Measurements from ENCODE around the gene AP2S1. TPM values are rescaled to one million over a fixed set of nuclear protein-coding genes. Genes with fewer than 3 reads are reported as not detected.
"Not testable (repeated sequence)": the region's sequence is repeated elsewhere in the genome, so short reads cannot be mapped to it uniquely, and the experiment has no call there.

AP2S1 gene
- total and polyA plus RNA-seq, 5 donors from 2014 or later = 41.5 to 90.1 (median 65.5) TPM

DNA sequence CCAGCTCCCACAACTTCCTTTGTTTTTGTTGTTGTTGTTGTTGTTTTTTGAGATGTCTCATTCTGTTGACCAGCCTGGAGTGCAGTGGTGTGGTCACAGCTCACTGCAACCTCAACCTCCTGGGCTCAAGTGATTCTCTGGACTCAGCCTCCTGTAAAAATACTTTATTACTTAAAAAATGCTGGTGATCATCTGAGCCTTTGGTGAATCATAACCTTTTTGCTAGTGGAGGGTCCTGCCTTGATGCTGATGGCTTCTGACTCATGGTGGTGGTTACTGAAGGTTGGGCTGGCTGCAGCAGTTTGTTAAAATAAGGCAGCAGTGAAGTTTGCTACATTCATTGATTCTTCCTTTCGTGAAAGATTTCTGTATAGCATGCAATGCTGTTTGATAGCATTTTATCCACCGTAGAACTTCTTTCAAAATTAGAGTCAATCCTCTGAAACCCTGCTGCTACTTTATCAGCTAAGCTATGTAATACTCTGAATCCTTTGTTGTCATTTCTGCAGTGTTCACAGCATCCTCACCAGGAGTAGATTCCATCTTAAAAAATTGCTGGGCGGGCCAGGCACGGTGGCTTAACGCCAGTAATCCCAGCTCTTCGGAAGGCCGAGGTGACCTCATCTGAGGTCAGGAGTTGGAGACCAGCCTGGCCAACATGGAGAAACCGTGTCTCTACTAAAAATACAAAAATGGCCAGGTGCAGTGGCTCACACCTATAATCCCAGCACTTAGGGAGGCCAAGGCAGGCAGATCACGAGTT is 28.1 kb upstream of the AP2S1 start:
- Histone ChIP-seq H3K4me1 (ENCODE audit: control insufficient read depth, insufficient read depth, low read length, poor library complexity, severe bottlenecking) (no peaks in the 10 kb centered on the region), H3K36me3 (ENCODE audit: control insufficient read depth, insufficient read depth, low read length) (no peaks in the 10 kb centered on the region), H3K9me3 (ENCODE audit: control insufficient read depth in 2 of 2, low read length in 2 of 2) (no peaks in the 10 kb centered on the region), H3K27ac (ENCODE audit: insufficient read depth, low read length, poor library complexity, severe bottlenecking) (no peak overlapping the region), H3K4me3 (ENCODE audit: low read depth, low read length) (no peak overlapping the region), H3K27me3 (ENCODE audit: control insufficient read depth, insufficient read depth, low read length) (no peaks in the 10 kb centered on the region)
- Mint-ChIP-seq H3K36me3 (no peaks in the 10 kb centered on the region), H3K4me3 (no peak overlapping the region), H3K27ac (peak overlapping the region in 1 of 3 donors; percentile 42), H3K4me1 (peaks cover 7 to 20% (median 18%) of the 10 kb centered on the region in 4 donors), H3K9me3 (no peaks in the 10 kb centered on the region), H3K27me3 (no peaks in the 10 kb centered on the region)
- DNase-seq (no peak), ATAC-seq (ENCODE audit: low read depth in 2 of 2) (no peak)

GRCh38 chr19:46875657-46876056 is 25.0 kb upstream of the AP2S1 start:
- no peaks in the 10 kb centered on the region for H3K9me3 ChIP-seq (ENCODE audit: control insufficient read depth in 2 of 2, low read length in 2 of 2)
- peaks cover 5 to 9% (median 6%) of the 10 kb centered on the region in 4 donors for H3K4me1 Mint-ChIP-seq
- no peaks in the 10 kb centered on the region for H3K27me3 Mint-ChIP-seq
- H3K4me3 ChIP-seq (ENCODE audit: low read depth, low read length) = no peak overlapping the region
- ATAC-seq (ENCODE audit: low read depth in 2 of 2) = no peak
- H3K4me3 Mint-ChIP-seq = peak overlapping the region in 1 of 4 donors; percentile 73
- no peaks in the 10 kb centered on the region for H3K27me3 ChIP-seq (ENCODE audit: control insufficient read depth, insufficient read depth, low read length)
- no peaks in the 10 kb centered on the region for H3K4me1 ChIP-seq (ENCODE audit: control insufficient read depth, insufficient read depth, low read length, poor library complexity, severe bottlenecking)
- no peak overlapping the region for H3K27ac ChIP-seq (ENCODE audit: insufficient read depth, low read length, poor library complexity, severe bottlenecking)
- no peaks in the 10 kb centered on the region for H3K36me3 Mint-ChIP-seq
- no peaks in the 10 kb centered on the region for H3K9me3 Mint-ChIP-seq
- no peak overlapping the region for H3K27ac Mint-ChIP-seq
- H3K36me3 ChIP-seq (ENCODE audit: control insufficient read depth, insufficient read depth, low read length) = no peaks in the 10 kb centered on the region
- no peak for DNase-seq

DNA sequence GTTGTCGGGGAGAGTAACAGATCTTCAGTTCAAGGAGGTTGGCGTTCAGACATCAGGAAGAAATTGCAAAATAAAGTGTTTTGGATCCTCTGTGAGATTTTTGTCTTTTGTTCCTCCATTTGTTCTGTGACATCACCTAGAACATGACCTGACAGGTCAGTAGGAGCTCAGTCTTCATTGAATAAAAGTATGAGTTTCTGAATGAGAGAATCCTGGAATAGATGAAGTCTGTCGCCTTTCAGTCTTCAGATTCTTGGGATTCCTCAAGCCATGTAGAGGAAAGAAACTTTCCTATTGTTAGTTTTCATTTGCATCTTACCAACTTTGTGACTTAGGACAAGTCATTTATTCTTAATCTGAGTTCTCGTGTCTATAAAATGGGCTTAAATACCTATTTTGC is 24.6 kb upstream of the AP2S1 start:
- no peaks in the 10 kb centered on the region for H3K9me3 ChIP-seq (ENCODE audit: control insufficient read depth in 2 of 2, low read length in 2 of 2)
- Mint-ChIP-seq H3K4me3 (peak overlapping the region in 1 of 4 donors; percentile 43), H3K4me1 (peaks cover 5 to 9% (median 6%) of the 10 kb centered on the region in 4 donors)

GRCh38 chr19:46872967-46873366 is 22.3 kb upstream of the AP2S1 start:
- Histone ChIP-seq H3K9me3 (ENCODE audit: control insufficient read depth in 2 of 2, low read length in 2 of 2) (no peaks in the 10 kb centered on the region), H3K27ac (ENCODE audit: insufficient read depth, low read length, poor library complexity, severe bottlenecking) (no peak overlapping the region), H3K36me3 (ENCODE audit: control insufficient read depth, insufficient read depth, low read length) (no peaks in the 10 kb centered on the region), H3K4me1 (ENCODE audit: control insufficient read depth, insufficient read depth, low read length, poor library complexity, severe bottlenecking) (peaks cover 6% of the 10 kb centered on the region), H3K27me3 (ENCODE audit: control insufficient read depth, insufficient read depth, low read length) (no peaks in the 10 kb centered on the region), H3K4me3 (ENCODE audit: low read depth, low read length) (no peak overlapping the region)
- no peak for ATAC-seq (ENCODE audit: low read depth in 2 of 2)
- Mint-ChIP-seq H3K27ac (no peak overlapping the region), H3K4me1 (peaks cover 11 to 22% (median 12%) of the 10 kb centered on the region in 4 donors), H3K4me3 (no peak overlapping the region), H3K36me3 (no peaks in the 10 kb centered on the region), H3K27me3 (no peaks in the 10 kb centered on the region), H3K9me3 (no peaks in the 10 kb centered on the region)
- DNase-seq = no peak

More for the DNA sequence above, 24.6 kb upstream of the AP2S1 start:
- Mint-ChIP-seq H3K27ac (no peak overlapping the region), H3K9me3 (no peaks in the 10 kb centered on the region), H3K27me3 (no peaks in the 10 kb centered on the region), H3K36me3 (no peaks in the 10 kb centered on the region)
- DNase-seq = no peak
- no peak for ATAC-seq (ENCODE audit: low read depth in 2 of 2)
- H3K4me1 ChIP-seq (ENCODE audit: control insufficient read depth, insufficient read depth, low read length, poor library complexity, severe bottlenecking) = no peaks in the 10 kb centered on the region
- no peaks in the 10 kb centered on the region for H3K36me3 ChIP-seq (ENCODE audit: control insufficient read depth, insufficient read depth, low read length)
- H3K27ac ChIP-seq (ENCODE audit: insufficient read depth, low read length, poor library complexity, severe bottlenecking) = no peak overlapping the region
- H3K27me3 ChIP-seq (ENCODE audit: control insufficient read depth, insufficient read depth, low read length) = no peaks in the 10 kb centered on the region
- no peak overlapping the region for H3K4me3 ChIP-seq (ENCODE audit: low read depth, low read length)

DNA sequence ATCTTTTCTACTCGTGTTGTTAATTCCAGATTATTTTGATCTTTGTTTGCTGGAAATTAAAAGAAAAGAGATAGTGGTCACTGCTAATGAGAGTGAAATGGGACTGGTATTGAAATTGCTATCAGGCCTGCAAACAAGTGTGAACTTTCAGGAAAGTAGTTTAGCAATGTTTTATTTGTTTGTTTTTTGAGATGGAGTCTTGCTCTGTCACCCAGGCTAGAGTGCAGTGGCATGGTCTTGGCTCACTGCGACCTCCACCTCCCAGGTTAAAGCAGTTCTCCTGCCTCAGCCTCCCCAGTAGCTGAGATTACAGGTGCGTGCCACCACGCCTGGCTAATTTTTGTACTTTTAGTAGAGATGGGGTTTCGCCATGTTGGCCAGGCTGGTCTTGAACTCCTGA is 20.5 kb upstream of the AP2S1 start:
- H3K4me3 ChIP-seq (ENCODE audit: low read depth, low read length); H3K4me3 Mint-ChIP-seq; H3K36me3 ChIP-seq (ENCODE audit: control insufficient read depth, insufficient read depth, low read length); H3K27ac Mint-ChIP-seq; H3K27me3 ChIP-seq (ENCODE audit: control insufficient read depth, insufficient read depth, low read length); H3K27me3 Mint-ChIP-seq; H3K27ac ChIP-seq (ENCODE audit: insufficient read depth, low read length, poor library complexity, severe bottlenecking); H3K9me3 Mint-ChIP-seq; H3K36me3 Mint-ChIP-seq; DNase-seq; ATAC-seq (ENCODE audit: low read depth in 2 of 2); H3K9me3 ChIP-seq (ENCODE audit: control insufficient read depth in 2 of 2, low read length in 2 of 2): not testable (repeated sequence)
- peaks cover 19% of the 10 kb centered on the region for H3K4me1 ChIP-seq (ENCODE audit: control insufficient read depth, insufficient read depth, low read length, poor library complexity, severe bottlenecking)
- H3K4me1 Mint-ChIP-seq = peaks cover 12 to 40% (median 21%) of the 10 kb centered on the region in 4 donors

GRCh38 chr19:46868025-46868802 is 17.6 kb upstream of the AP2S1 start:
- Mint-ChIP-seq H3K27me3 (no peaks in the 10 kb centered on the region), H3K4me3 (peak overlapping the region in 1 of 4 donors; percentile 30), H3K4me1 (peaks cover 9 to 44% (median 18%) of the 10 kb centered on the region in 4 donors), H3K27ac (peak overlapping the region in 2 of 3 donors; percentile 33 to 48), H3K36me3 (no peaks in the 10 kb centered on the region), H3K9me3 (no peaks in the 10 kb centered on the region)
- ATAC-seq (ENCODE audit: low read depth in 2 of 2) (no peak), DNase-seq (no peak)
- Histone ChIP-seq H3K36me3 (ENCODE audit: control insufficient read depth, insufficient read depth, low read length) (no peaks in the 10 kb centered on the region), H3K4me3 (ENCODE audit: low read depth, low read length) (no peak overlapping the region), H3K27ac (ENCODE audit: insufficient read depth, low read length, poor library complexity, severe bottlenecking) (no peak overlapping the region), H3K27me3 (ENCODE audit: control insufficient read depth, insufficient read depth, low read length) (no peaks in the 10 kb centered on the region), H3K4me1 (ENCODE audit: control insufficient read depth, insufficient read depth, low read length, poor library complexity, severe bottlenecking) (peaks cover 32% of the 10 kb centered on the region), H3K9me3 (ENCODE audit: control insufficient read depth in 2 of 2, low read length in 2 of 2) (no peaks in the 10 kb centered on the region)

DNA sequence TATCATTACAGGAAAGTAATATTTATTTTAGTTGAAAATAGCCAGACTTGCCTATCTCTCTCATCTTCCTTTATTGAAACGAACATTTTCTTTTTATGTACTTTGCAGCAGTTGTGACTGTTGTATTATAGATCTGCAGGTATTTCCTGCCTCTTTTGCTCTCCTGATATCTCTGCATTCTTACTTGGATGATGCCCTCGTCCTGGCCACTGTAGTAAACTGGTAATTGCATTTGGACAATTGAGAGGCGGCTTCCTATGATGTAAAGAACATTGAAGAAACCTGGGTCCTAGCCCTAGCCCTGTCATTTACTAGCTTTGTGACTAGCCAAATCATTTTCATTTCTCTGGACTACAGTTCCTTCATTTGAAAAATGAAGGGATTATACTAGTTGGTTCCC is 16.5 kb upstream of the AP2S1 start:
- peak overlapping the region; percentile 40 to 64 (median 52) for H3K27ac Mint-ChIP-seq
- DNase-seq (no peak), ATAC-seq (ENCODE audit: low read depth in 2 of 2) (no peak)
- no peaks in the 10 kb centered on the region for H3K9me3 ChIP-seq (ENCODE audit: control insufficient read depth in 2 of 2, low read length in 2 of 2)
- H3K4me1 Mint-ChIP-seq = peaks cover 9 to 44% (median 18%) of the 10 kb centered on the region in 4 donors
- H3K27me3 Mint-ChIP-seq = no peaks in the 10 kb centered on the region
- peak overlapping the region in 2 of 4 donors; percentile 46 to 49 for H3K4me3 Mint-ChIP-seq
- peak overlapping the region; percentile 19 for H3K27ac ChIP-seq (ENCODE audit: insufficient read depth, low read length, poor library complexity, severe bottlenecking)
- no peaks in the 10 kb centered on the region for H3K36me3 Mint-ChIP-seq
- H3K4me1 ChIP-seq (ENCODE audit: control insufficient read depth, insufficient read depth, low read length, poor library complexity, severe bottlenecking) = peaks cover 42% of the 10 kb centered on the region
- no peaks in the 10 kb centered on the region for H3K9me3 Mint-ChIP-seq
- H3K4me3 ChIP-seq (ENCODE audit: low read depth, low read length) = no peak overlapping the region
- no peaks in the 10 kb centered on the region for H3K36me3 ChIP-seq (ENCODE audit: control insufficient read depth, insufficient read depth, low read length)
- no peaks in the 10 kb centered on the region for H3K27me3 ChIP-seq (ENCODE audit: control insufficient read depth, insufficient read depth, low read length)

Measured in CD4-positive, CD25-positive, alpha-beta regulatory T cell (primary cell).